CD14-positive monocyte (primary cell): ENCODE measurements around the gene CNPY1. TPM values are rescaled to one million over a fixed set of nuclear protein-coding genes. Genes with fewer than 3 reads are reported as not detected.

Source experiments
- DNase-seq, 3 donors: peaks; one replicate each; pipeline ENCODE4 v3.0.0-alpha.2; 2011 to 2022
- H2AFZ ChIP-seq: 2 replicates; pipeline ENCODE4 v1.6.0; 2012; ENCODE audit warnings: mild to moderate bottlenecking, low read depth, low read length, inconsistent platforms; ENCODE audit not compliant: insufficient read depth, poor library complexity, severe bottlenecking
- H3K27ac ChIP-seq, 2 donors: 1 replicate in 1 of 2; 2 replicates in 1 of 2; pipeline ENCODE4 v1.5.1; 2012 to 2013; ENCODE audit warnings: low read length in 2 of 2, control low read depth in 1 of 2, inconsistent platforms in 1 of 2, low read depth in 1 of 2, mild to moderate bottlenecking in 1 of 2
- H3K27me3 ChIP-seq, 2 donors: one replicate each; pipeline versions ENCODE4 v1.6.0 to v1.6.1; 2011 to 2013; ENCODE audit warnings: low read length in 2 of 2; ENCODE audit not compliant: control insufficient read depth in 2 of 2, insufficient read depth in 2 of 2
- H3K36me3 ChIP-seq, 2 donors: replicated peaks in 1 of 2; 1 replicate in 1 of 2; 2 replicates in 1 of 2; pipeline versions ENCODE4 v1.5.1 to v1.6.1; 2012 to 2013; ENCODE audit warnings: low read length in 2 of 2, control low read depth in 1 of 2, inconsistent platforms in 1 of 2, mild to moderate bottlenecking in 1 of 2; ENCODE audit not compliant: insufficient read depth in 2 of 2, control insufficient read depth in 1 of 2
- H3K4me1 ChIP-seq, 2 donors: 1 replicate in 1 of 2; 2 replicates in 1 of 2; pipeline versions ENCODE4 v1.5.1 to v1.6.1; 2012 to 2013; ENCODE audit warnings: low read length in 2 of 2, control low read depth in 1 of 2, inconsistent platforms in 1 of 2, mild to moderate bottlenecking in 1 of 2, moderate library complexity in 1 of 2; ENCODE audit not compliant: insufficient read depth in 2 of 2, control insufficient read depth in 1 of 2
- H3K4me2 ChIP-seq: replicated peaks from 2 replicates; pipeline ENCODE3; 2012; ENCODE audit warnings: low read length, moderate library complexity, mild to moderate bottlenecking; ENCODE audit not compliant: poor library complexity, severe bottlenecking; ENCODE audit errors: extremely low read depth
- H3K4me3 ChIP-seq, 3 experiments: fragments of 200-600 bp in 1 of 3; sonication (generic) in 1 of 3; replicated peaks in 1 of 3; 1 replicate in 2 of 3; 2 replicates in 1 of 3; pipeline ENCODE4 v1.5.1; 2011 to 2013; ENCODE audit warnings: low read length in 3 of 3, mild to moderate bottlenecking in 3 of 3, control low read depth in 2 of 3, low read depth in 2 of 3, inconsistent platforms in 1 of 3, moderate library complexity in 1 of 3
- H3K79me2 ChIP-seq: 2 replicates; pipeline ENCODE4 v1.6.0; 2012; ENCODE audit warnings: mild to moderate bottlenecking, control low read depth, inconsistent platforms, low read length, moderate library complexity; ENCODE audit not compliant: insufficient read depth
- H3K9ac ChIP-seq: 2 replicates; pipeline ENCODE4 v1.6.0; 2017; ENCODE audit warnings: low read length, mild to moderate bottlenecking; ENCODE audit not compliant: insufficient read depth, poor library complexity, severe bottlenecking
- H3K9me3 ChIP-seq, 2 donors: replicated peaks in 1 of 2; 1 replicate in 1 of 2; 2 replicates in 1 of 2; pipeline versions ENCODE4 v1.5.1 to v1.6.1; 2012 to 2013; ENCODE audit warnings: low read length in 2 of 2, control low read depth in 1 of 2; ENCODE audit not compliant: control insufficient read depth in 1 of 2, insufficient read depth in 1 of 2
- H4K20me1 ChIP-seq: 2 replicates; pipeline ENCODE4 v1.6.0; 2012; ENCODE audit warnings: mild to moderate bottlenecking, low read length, control low read depth, moderate library complexity; ENCODE audit not compliant: insufficient read depth
- H3K27ac Mint-ChIP-seq, 7 donors: one replicate each; pipeline ENCODE4 v1.8.0; 2020; ENCODE audit warnings: mild to moderate bottlenecking in 7 of 7, mixed read lengths in 7 of 7, moderate library complexity in 6 of 7, inconsistent platforms in 2 of 7
- H3K27me3 Mint-ChIP-seq, 3 donors: one replicate each; pipeline ENCODE4 v1.8.0; 2021 to 2022; ENCODE audit warnings: low read depth in 3 of 3, mild to moderate bottlenecking in 3 of 3, mixed read lengths in 3 of 3, moderate library complexity in 3 of 3, inconsistent platforms in 1 of 3
- H3K36me3 Mint-ChIP-seq, 2 donors: one replicate each; pipeline ENCODE4 v1.8.0; 2020; ENCODE audit warnings: mixed read lengths in 2 of 2, inconsistent platforms in 1 of 2, mild to moderate bottlenecking in 1 of 2
- H3K4me1 Mint-ChIP-seq: one replicate; pipeline ENCODE4 v1.8.0; 2020; ENCODE audit warnings: mild to moderate bottlenecking, mixed read lengths
- H3K4me3 Mint-ChIP-seq, 2 donors: one replicate each; pipeline ENCODE4 v1.8.0; 2020; ENCODE audit warnings: mild to moderate bottlenecking in 2 of 2, mixed read lengths in 2 of 2, moderate library complexity in 1 of 2
- H3K9me3 Mint-ChIP-seq, 7 donors: one replicate each; pipeline ENCODE4 v1.8.0; 2020 to 2022; ENCODE audit warnings: mixed read lengths in 7 of 7, mild to moderate bottlenecking in 6 of 7, moderate library complexity in 6 of 7, inconsistent platforms in 2 of 7
- WGBS: methylation state at CpG from one replicate; pipeline ENCODE4 v1.1.5; 2013; ENCODE audit warnings: missing lambda C conversion rate; ENCODE audit not compliant: insufficient coverage; 5-methylcytosine and 5-hydroxymethylcytosine counted together
- intact Hi-C, 2 donors: fragments of 100-400 bp; cut with micrococcal nuclease; formaldehyde crosslinking; loops; one replicate each; pipeline versions ENCODE4 v1.15.0 to v1.15.1; 2023
- polyA plus RNA-seq, 3 donors: library from polyadenylated mRNA; depleted of rRNA in 1 of 3; unstranded in 2 of 3; stranded (reverse) in 1 of 3; fragments of 300-500 nt in 2 of 3; fragments of >200 nt in 1 of 3; fragmentation: Illumina TruSeq in 2 of 3; gene quantifications; 1 replicate in 2 of 3; 2 replicates in 1 of 3; pipeline ENCODE4 v1.2.3, GENCODE V29; 2012 to 2021
- TF ChIP-seq, protein P1 (sequence below): fragments of 200-600 bp; IDR thresholded peaks from one replicate; pipeline ENCODE4 v1.8.0; 2022; ENCODE audit warnings: antibody characterized with exemption, mild to moderate bottlenecking

CNPY1 gene
- polyA plus RNA-seq, 3 donors = not detected

DNA sequence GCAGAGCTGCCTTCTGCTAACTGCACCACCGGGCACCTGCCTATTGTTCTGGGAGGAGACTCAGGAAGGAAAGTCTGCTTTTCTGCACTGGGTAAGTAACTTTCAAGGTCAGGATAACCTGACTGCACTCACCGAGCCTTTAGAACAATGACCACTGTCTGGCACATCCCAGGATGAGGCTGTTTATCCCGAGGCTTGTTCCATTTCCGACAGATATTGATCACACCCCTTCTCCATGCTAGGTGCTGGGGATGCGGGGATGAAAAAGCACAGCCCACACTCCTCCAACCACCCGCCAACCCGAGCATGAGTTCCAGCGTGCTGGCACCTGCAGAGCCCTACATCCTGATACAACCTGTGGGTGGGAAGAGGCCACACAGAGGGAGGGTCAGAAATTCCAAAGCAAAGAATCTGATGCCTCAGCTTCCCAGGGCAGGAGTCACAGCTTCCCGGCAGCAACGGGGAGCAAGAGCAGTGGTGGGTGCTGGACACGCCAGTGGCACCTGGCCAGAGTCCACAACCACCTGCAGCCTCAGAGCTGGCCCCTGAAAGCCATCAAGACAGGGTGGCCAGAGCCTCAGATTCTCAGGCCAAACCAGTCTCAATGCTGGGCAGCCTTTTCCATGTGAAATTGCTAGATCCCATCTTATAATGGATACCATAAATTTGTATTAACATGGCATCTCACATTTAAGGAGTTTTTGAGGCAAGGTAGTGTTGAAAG is 34.9 kb upstream of the CNPY1 start:
- no peak overlapping the region for H3K27ac ChIP-seq
- no peak overlapping the region for H3K4me2 ChIP-seq
- Mint-ChIP-seq H3K4me1 (peaks cover 22% of the 10 kb centered on the region), H3K4me3 (no peak overlapping the region), H3K27me3 (peaks cover 1 to 10% (median 5%) of the 10 kb centered on the region in 3 donors), H3K27ac (no peak overlapping the region), H3K9me3 (peaks cover 0 to 2% (median 0%) of the 10 kb centered on the region in 7 donors), H3K36me3 (no peaks in the 10 kb centered on the region)
- peaks cover 19 to 22% of the 10 kb centered on the region in 2 donors for H3K4me1 ChIP-seq
- no peak overlapping the region for H3K4me3 ChIP-seq
- H3K36me3 ChIP-seq = no peaks in the 10 kb centered on the region
- no peaks in the 10 kb centered on the region for H3K27me3 ChIP-seq
- intact Hi-C loops = no loop called here
- no peaks in the 10 kb centered on the region for H3K79me2 ChIP-seq
- WGBS = 87% methylated on average over 11 of the region's 11 CpGs
- no peak for DNase-seq
- no peak overlapping the region for H2AFZ ChIP-seq
- no peaks in the 10 kb centered on the region for H4K20me1 ChIP-seq
- no peaks in the 10 kb centered on the region for H3K9me3 ChIP-seq
- TF ChIP-seq, protein P1, sequence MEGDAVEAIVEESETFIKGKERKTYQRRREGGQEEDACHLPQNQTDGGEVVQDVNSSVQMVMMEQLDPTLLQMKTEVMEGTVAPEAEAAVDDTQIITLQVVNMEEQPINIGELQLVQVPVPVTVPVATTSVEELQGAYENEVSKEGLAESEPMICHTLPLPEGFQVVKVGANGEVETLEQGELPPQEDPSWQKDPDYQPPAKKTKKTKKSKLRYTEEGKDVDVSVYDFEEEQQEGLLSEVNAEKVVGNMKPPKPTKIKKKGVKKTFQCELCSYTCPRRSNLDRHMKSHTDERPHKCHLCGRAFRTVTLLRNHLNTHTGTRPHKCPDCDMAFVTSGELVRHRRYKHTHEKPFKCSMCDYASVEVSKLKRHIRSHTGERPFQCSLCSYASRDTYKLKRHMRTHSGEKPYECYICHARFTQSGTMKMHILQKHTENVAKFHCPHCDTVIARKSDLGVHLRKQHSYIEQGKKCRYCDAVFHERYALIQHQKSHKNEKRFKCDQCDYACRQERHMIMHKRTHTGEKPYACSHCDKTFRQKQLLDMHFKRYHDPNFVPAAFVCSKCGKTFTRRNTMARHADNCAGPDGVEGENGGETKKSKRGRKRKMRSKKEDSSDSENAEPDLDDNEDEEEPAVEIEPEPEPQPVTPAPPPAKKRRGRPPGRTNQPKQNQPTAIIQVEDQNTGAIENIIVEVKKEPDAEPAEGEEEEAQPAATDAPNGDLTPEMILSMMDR = no peak
- no peak overlapping the region for H3K9ac ChIP-seq

DNA sequence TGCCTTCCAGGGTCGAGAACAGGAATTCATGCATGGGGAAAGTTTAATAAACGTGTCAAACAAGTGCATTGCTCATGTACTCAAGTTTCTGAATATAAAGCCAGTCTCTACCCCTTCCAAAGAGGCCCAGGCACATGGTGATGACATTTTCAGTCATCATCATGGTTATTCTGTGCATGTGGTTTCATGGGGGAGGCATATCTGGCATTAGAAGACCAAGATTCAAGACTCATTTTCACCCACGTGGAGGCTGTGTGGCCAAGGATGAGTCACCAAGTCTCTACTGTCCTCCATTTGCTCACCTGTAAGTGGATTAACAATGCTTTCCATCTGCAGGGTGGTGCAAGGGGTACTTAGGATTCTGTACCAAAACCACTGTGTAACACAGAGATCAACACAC is 34.0 kb upstream of the CNPY1 start:
- Mint-ChIP-seq H3K9me3 (peaks cover 0 to 2% (median 0%) of the 10 kb centered on the region in 7 donors), H3K4me1 (peaks cover 16% of the 10 kb centered on the region), H3K36me3 (no peaks in the 10 kb centered on the region), H3K27ac (no peak overlapping the region), H3K4me3 (peak overlapping the region in 1 of 2 donors; percentile 11), H3K27me3 (peaks cover 1 to 10% (median 5%) of the 10 kb centered on the region in 3 donors)
- no peak for DNase-seq
- Histone ChIP-seq H3K27ac (no peak overlapping the region), H3K4me3 (no peak overlapping the region), H3K79me2 (no peaks in the 10 kb centered on the region), H3K36me3 (no peaks in the 10 kb centered on the region), H3K4me1 (peaks cover 16 to 19% of the 10 kb centered on the region in 2 donors), H2AFZ (no peak overlapping the region), H4K20me1 (no peaks in the 10 kb centered on the region), H3K9ac (no peak overlapping the region), H3K4me2 (no peak overlapping the region), H3K27me3 (no peaks in the 10 kb centered on the region), H3K9me3 (no peaks in the 10 kb centered on the region)
- 83% methylated on average over 2 of the region's 3 CpGs for WGBS
- TF ChIP-seq, protein P1 = no peak
- intact Hi-C loops = no loop called here
